K562 (cell line): ENCODE measurements around the gene RNF175.

ENCODE experiments used
- CTCF ChIP-seq, 3 experiments: IDR thresholded peaks in 2 of 3; conservative IDR thresholded peaks in 1 of 3; 2 replicates each; pipeline ENCODE4 v1.5.1; 2011 to 2012; ENCODE audit warnings: low read length in 3 of 3, mild to moderate bottlenecking in 3 of 3, control low read depth in 2 of 3, improper control_type of control experiment in 1 of 3, inconsistent platforms in 1 of 3, low read depth in 1 of 3, mixed read lengths in 1 of 3, moderate library complexity in 1 of 3; ENCODE audit not compliant: insufficient read depth in 2 of 3
- E2F4 ChIP-seq: sonication (generic); formaldehyde crosslinking; IDR thresholded peaks from 2 replicates; pipeline ENCODE4 v1.8.0; 2022; ENCODE audit warnings: mild to moderate bottlenecking, low read depth, missing genetic modification reagents
- E2F5 ChIP-seq: sonication (generic); formaldehyde crosslinking; IDR thresholded peaks from 2 replicates; pipeline ENCODE4 v1.8.0; 2022; ENCODE audit warnings: mild to moderate bottlenecking, missing genetic modification reagents
- ESRRA ChIP-seq: fragments of 450-650 bp; IDR thresholded peaks from 2 replicates; pipeline ENCODE4 v1.6.1; 2014; ENCODE audit warnings: low read depth, mild to moderate bottlenecking, moderate library complexity, borderline replicate concordance
- NONO ChIP-seq, 2 experiments: fragments of 200-400 bp in 1 of 2; fragments of 450-650 bp in 1 of 2; formaldehyde crosslinking in 1 of 2; IDR thresholded peaks; 2 replicates each; pipeline ENCODE4 v1.6.1; 2017; ENCODE audit warnings: low read depth in 2 of 2, mild to moderate bottlenecking in 2 of 2, moderate library complexity in 2 of 2, low read length in 1 of 2
- PCBP1 ChIP-seq: fragments of 200-400 bp; formaldehyde crosslinking; IDR thresholded peaks from 2 replicates; pipeline ENCODE4 v1.6.1; 2018; ENCODE audit warnings: mild to moderate bottlenecking, low read depth, low read length; ENCODE audit not compliant: poor library complexity, severe bottlenecking
- ZFP1 ChIP-seq: fragments of 450-650 bp; formaldehyde crosslinking; IDR thresholded peaks from 2 replicates; pipeline ENCODE4 v1.4.0; 2020; ENCODE audit warnings: mild to moderate bottlenecking, mixed read lengths

DNA sequence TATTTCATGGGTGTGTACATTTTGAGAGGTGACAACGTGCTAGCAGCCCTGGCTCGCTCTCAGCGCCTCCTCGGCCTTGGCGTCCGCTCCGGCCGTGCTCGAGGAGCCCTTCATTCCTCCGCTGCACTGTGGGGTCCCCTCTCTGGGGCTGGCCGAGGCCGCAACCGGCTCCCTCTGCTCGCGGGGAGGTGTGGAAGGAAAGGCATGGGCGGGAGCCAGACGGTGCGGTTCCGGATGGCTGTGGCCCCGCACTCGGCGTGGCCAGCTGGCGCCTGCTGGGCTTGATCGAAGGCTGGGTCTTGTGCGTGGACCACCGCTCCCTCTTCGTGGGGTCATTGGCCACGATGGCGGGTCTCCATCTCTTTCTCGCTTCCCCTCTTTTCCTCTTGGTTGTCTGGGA is 46.2 kb upstream of the RNF175 start:
- no peak for TF ChIP-seq ESRRA
- TF ChIP-seq ZFP1 (CRISPR knock-in tag): no peak
- no peak for TF ChIP-seq NONO (IDR thresholded peaks at IDR 0.05; ENCODE audit: low read depth in 2 of 2, low read length in 1 of 2)
- TF ChIP-seq CTCF (IDR thresholded peaks at IDR 0.05 in 2 of 3, conservative IDR thresholded peaks at IDR 0.05 in 1 of 3; ENCODE audit: insufficient read depth in 2 of 3, low read depth in 1 of 3, low read length in 3 of 3): no peak
- no peak for TF ChIP-seq E2F4 (CRISPR knock-in tag)
- TF ChIP-seq E2F5: no peak
- no peak for TF ChIP-seq PCBP1
